Left kidney (tissue), 2 donors: ENCODE results near the gene SLC25A4. TPM values are rescaled to one million over a fixed set of nuclear protein-coding genes. Genes with fewer than 3 reads are reported as not detected.
"Not testable (repeated sequence)": the region's sequence is repeated elsewhere in the genome, so short reads cannot be mapped to it uniquely, and the experiment has no call there.

ENCODE experiments used
- DNase-seq: peaks from one replicate; pipeline ENCODE4 v3.0.0-alpha.2; 2013
- polyA plus RNA-seq: library from polyadenylated mRNA; unstranded; fragments of 120-200 nt; gene quantifications from one replicate; pipeline ENCODE4 v1.2.1, GENCODE V29; 2013; ENCODE audit not compliant: insufficient read length

The SLC25A4 gene
- polyA plus RNA-seq, 1 donor, result 37.1 TPM

DNA sequence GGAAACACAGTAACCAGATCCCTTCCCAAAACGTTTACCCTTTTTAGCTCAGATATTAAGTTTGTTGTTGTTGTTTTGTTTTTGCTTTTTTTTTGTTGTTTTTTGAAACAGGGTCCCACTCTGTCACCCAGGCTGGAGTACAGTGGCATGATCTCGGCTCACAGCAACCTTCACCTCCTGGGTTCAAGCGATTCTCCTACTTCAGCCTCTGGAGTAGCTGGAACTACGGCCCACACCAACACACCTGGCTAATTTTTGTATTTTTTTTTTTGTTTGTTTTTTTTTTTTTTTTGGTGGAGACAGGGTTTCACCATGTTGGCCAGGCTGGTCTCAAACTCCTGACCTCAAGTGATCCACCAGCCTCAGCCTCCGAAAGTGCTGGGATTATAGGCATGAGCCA lies 23.6 kb upstream of the SLC25A4 start:
- not testable (repeated sequence) for DNase-seq

DNA sequence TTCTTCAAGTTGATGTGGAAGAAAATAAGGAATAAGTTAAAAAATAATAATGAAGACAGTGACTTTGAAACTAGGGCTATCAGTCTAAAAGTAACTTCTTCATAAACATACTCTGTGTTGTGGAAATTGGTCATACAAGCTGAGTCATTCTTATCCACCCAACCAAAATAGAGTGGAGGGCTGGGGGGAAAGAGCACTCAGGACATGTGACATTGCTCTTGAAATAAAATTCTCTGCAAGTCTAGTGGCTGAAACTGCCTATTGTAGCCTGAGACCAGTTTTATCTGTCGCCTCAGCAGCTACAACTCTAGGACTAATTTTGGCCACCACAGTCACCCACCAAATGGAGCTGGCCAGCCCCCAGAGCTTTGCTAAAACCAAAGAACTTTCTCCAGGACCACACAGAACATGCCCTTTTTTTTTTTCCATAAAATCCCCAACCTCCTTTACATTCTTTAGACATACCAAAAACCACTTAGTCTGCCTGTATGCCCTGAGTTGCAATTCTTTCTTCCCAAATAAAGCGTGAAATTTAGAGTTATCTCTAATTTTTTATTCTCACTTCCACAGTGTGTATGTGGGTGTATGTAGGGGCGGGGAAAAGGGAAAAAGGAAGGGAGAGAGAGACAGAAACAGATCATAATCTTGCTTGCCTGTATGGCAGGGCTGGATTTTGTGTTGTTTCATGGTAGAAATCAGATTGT lies 23.0 kb upstream of the SLC25A4 start:
- DNase-seq, result no peak

DNA sequence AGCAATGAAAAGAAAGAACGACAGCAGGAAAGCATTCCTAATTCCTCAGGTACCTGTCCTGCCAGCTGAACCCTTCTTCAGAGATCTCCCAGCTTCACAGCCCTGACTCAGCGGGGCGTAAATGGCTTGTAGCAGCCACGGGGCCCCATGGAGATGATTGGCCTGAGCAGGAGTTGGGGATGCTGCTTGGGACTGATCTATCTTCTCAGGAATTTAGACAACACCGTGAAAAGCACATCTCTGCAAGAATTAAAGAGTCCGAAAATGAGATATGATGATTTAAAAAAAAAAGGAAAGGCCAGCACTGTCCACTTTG lies 22.5 kb upstream of the SLC25A4 start:
- no peak for DNase-seq

DNA sequence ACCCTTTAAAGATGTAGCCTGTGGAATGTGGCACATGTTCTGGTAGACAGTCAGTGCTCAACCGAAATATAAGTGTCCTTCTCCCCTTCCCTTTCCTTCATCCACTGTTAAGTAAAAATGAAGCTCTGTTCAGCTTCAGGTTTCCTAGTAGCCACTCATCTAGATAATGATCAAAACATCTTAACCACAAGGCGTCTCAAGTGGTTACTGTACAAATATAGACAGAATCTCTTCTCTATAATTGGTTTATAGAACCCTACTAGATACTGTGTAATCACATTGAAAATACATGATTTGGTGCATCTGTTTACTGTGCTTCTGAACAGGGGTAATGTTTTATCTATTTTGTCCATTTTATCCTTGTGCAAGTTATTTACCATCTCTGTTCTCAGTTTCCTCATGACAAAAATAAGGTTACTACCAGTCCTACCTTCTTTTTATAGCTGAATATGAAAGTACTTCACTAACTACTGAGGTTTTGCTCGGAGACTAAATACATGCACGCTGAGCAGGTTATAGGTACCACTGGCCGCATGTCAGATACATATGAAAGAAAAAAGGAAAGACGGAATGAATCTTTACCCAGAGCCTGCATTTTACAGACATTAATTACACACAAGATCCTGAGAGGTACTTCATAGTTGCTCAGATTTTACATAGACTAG lies 20.3 kb upstream of the SLC25A4 start:
- DNase-seq, result no peak

DNA sequence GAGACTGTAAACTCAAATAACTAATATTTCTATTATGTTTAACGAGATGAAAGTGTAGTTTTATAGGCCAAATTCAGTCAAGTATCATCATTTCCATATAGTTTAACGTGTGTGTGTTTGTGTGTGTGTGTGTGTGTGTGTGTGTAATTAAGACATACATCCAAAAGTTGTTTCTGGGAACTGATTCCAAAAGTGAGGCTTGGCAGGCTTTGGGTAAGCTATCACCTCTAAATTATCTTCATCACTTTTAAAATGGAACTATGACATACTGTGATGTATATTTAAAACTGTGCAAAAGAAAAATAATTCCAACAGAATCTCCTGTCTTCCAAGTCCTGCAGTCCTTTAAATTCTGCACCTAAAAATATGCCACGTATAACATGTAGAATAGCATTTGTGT lies 19.1 kb upstream of the SLC25A4 start:
- no peak for DNase-seq

DNA sequence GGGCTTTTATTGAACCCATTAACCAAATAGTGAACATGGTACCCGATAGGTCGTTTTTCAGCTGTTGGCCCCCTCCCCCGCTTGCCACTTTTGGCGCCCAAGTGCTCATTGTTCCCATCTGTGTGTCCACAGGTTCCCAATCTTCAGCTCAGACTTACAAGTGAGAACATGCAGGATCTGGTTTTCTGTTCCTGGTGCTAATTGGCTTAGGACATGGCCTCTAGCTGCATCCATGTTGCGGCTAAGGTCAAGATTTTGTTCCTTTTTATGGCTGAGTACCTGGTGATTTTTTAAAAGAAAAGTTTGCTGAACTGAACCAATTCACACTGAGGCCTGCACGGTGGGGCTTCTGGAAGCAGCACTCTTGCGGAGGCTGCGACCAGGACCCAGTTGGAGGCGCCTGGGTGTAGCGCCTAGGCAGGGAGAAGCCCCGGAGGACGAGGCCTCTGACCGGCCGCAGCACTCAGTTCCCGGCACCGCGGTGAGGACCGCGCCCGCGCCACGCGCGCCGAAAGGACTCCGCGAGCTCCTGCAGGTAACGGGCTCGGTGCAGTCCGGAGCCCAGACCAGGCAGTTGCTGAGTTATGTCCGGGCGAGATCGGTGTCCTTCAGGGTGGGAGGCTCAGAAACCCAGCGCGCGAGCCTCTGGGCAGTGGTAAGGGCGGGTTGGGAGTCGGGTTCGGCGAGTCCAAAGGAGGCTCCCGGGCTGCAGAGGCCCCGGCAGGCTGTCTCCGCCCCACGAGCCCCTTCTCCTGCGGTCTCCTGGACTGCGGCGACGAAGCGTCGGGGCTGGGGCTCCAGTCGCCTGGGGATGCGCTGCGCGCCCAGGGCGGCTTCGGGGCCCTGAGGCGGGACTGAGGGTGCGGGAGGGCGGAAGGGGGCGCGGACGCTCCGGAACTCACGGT lies 15.8 kb upstream of the SLC25A4 start:
- DNase-seq, result no peak

DNA sequence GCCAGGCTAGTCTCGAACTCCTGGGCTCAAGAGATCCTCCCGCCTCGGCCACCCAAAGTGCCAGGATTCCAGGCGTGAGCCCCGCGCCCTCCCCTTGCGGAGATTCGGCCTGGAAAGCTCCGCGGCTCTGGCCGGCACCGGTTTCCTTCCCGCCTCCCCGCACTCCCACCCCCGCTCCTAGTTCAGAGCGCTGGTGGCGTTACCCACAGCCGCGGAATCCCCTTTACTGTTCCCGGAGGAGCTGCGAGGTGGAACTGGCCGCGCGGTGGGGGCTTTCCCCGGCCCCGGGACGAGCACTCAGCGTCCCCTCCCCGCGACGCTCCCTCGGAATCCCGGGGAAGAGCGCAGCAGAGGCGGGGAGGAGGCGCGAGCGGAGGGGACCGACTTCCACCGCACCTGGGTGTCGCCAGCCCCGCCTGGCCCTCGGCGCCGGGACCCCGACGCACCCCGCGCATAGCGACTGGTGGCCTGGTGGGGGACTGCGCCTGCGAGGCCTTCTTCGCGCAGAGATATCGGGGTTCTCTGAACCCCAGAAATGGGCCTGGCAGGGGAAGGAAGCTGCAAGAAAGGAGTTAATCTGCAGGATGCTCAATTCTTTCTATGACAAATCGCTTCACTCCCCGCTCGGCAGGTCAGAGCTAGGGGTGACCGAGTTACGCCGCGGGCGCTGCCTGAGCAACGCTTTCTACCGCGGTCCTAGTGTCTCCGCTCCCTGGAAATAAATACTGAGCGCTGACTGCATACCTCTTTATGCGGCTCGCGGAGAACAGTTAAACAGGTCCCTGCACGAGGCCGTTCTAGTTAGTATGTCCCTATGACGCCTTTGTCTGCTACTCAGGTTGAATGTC lies 14.6 kb upstream of the SLC25A4 start:
- no peak for DNase-seq

DNA sequence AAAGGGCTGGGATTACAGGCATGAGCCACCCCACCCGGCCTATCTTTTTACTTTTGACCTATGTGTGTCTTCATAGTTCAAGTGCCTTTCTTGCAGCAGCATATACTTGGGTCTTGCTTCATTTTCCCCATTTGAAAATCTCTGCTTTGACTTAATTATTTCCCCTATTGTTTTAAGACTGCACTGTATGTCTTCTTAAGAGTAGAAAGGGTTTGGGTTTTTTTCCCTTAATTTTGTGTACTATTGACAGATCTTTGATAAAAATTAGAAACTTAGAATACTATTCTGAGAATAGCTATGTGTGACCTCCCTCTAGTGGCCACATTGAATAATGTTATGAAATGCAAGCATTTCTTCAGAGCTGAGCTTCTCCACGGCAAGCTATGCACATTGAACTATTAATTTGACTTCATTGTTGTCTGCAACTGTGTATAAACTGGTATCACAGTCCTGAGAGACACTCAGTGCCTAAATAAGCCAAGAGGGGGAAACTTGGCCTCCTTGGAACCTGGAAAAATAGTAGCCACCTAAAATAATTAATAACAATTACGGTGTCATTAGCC lies 8.7 kb upstream of the SLC25A4 start:
- no peak for DNase-seq

DNA sequence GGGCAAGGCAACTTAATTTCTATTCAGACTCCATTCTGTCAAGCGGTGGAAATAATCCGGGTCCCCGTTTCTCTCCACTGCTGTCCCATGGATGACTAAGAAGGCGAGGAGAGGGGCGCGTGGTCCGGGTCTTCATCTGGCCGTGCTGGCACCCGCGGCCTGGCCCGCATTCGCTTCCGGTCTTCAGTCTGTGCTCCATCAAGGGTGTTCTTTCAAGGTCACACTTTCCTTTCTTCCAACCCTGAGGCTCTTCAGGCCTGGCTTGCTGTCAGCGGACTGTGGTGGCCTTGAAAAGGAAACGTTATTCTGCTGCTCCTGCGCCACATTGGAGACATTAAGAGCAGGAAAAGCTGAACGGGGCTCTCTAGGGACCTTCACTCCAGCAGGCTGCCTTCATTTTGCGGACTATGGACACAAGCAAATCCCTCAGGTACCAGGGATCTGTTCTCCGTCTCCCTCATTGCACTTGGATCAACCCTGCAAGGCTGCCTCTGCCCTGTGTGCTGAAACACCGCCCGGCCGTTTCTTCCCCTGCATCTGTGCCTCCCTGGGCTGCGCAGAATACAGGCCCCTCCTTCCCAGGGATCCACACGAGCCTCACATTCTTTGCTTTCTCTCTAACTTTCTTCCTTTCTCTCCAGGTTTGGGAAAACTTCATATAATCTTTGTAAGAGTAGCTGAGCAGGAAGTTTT lies 5.7 kb upstream of the SLC25A4 start:
- DNase-seq, result no peak

DNA sequence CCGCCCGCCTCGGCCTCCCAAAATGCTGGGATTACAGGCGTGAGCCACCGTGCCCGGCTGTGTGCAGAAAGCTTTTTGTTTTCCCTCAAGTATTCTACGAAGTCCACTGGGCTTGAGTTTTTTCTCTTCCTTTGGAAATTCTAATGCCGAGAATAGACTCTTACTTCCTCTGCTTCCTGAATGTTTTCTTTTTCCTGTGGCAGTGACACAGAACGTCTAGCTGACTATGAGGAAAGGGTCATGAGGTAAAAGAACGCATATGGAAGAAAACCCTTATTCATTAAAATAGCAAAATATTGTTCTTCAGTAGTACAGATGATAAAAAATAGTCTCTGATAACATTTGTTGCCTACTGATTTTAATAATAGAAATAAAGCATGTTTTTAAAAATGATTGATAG lies 4.9 kb upstream of the SLC25A4 start:
- no peak for DNase-seq

DNA sequence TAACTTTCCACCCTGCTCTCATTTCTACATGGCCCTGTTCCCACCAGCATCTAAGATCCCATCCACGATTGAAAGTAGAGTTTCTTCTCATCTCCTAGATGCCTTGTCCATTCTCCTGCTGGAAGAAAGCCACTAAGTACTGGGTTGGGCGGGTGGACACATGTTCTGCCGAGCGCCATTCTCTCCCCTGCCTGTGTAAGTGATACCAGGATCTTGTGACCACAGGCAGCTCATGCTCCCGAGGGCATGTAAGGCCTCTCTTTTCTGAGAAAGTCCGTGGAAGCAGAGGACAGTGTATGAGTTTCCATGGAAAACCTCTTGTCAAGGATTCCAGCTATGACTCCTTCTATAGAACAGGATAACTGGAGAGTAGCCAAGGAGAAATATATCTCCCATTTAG lies 3.3 kb upstream of the SLC25A4 start:
- no peak for DNase-seq

DNA sequence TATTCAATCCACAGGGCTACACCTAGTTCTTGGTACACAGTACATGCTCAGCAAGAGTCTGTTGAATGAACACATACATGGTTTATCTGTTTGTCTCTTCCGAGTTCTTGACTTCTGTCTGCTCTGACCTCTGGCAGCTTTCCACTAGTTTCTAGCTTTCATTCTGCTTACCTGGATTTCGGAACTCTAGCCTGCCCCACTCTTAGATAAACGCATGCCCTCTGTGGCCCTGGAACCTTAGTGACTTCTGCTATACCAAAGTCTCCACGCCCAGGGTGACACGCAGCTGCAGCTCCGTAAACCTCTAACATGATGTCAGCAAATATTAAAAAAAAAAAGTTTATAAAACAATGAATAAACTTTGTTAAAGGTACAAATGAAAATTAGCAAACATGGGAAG lies 1.3 kb upstream of the SLC25A4 start:
- no peak for DNase-seq

DNA sequence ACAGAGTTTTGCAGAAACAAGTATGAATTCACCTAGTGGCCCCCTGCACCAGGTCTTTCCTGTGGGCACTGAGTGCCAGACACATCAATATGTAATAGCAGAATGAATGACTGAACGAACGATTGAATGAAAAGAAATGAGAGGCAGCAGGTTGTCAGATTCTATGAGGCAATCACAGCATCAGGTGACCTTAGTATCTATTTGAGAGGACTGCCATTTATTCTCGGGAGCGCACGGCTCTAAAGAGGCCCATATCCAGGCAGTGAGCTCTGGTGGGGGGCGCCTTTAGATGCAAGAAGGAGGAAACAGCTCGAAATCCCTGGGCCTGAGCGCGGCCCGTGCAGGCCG lies 528 bp upstream of the SLC25A4 start:
- no peak for DNase-seq

DNA sequence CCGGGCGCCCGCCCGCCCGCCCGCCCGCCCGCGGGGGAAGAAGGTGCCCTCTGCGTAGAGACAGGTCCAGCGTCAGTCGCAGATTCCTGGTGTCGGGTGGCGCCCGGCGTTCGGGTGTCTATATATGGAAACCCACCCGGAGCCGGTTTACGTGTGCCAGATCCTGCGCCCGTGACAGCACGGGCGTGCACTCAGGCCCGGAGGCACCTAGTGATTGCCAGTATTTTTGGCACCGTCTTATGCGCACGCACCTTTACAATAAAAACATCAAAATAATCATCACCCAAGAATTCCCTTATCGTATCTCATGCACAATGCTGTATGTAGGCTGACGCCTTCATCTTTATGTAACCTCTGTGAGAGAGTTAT lies 519 bp downstream of the SLC25A4 start:
- DNase-seq, result no peak

DNA sequence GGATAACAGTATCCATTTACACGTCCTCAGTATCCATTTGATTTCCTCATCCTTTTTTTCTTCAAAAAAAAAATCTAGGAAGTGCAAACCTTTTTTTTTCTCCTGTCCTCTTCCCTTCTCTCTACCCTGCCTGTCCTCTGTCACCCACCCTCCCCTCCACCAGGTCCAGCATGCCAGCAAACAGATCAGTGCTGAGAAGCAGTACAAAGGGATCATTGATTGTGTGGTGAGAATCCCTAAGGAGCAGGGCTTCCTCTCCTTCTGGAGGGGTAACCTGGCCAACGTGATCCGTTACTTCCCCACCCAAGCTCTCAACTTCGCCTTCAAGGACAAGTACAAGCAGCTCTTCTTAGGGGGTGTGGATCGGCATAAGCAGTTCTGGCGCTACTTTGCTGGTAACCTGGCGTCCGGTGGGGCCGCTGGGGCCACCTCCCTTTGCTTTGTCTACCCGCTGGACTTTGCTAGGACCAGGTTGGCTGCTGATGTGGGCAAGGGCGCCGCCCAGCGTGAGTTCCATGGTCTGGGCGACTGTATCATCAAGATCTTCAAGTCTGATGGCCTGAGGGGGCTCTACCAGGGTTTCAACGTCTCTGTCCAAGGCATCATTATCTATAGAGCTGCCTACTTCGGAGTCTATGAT lies 1.7 kb downstream of the SLC25A4 start:
- no peak for DNase-seq

DNA sequence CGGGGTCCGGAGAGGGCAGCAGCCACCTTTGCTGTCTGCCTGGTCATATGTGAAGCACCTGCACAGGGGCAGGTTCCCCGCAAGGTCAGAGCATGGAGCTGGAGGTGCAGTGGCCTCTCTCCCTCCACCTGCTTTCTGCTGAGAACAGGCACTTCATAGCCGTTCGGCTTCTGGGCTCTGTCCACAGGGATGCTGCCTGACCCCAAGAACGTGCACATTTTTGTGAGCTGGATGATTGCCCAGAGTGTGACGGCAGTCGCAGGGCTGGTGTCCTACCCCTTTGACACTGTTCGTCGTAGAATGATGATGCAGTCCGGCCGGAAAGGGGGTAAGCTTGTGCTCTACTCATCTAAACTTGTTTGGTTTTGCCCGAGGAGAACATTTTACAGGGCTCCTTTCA lies 2.5 kb downstream of the SLC25A4 start:
- DNase-seq, result no peak

DNA sequence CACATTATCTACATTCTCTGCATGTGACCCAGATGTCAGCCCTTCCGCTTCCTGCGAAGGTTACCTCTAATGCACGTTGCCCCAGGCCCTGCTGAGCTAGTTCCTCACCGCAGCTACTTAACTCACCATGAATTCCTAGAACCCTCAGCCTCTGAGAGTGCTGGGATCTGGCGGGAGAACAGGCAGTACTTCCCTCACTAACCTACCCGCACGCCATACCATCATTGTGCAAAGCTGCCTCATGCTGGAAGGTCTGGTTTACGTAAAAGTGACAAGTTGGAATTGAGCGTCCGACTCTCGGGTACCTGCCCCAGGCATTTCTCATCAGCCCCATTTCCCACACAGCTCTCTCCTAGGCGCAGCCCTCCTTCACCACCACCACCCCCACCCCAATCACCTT lies 6.3 kb downstream of the SLC25A4 start:
- DNase-seq, result no peak

DNA sequence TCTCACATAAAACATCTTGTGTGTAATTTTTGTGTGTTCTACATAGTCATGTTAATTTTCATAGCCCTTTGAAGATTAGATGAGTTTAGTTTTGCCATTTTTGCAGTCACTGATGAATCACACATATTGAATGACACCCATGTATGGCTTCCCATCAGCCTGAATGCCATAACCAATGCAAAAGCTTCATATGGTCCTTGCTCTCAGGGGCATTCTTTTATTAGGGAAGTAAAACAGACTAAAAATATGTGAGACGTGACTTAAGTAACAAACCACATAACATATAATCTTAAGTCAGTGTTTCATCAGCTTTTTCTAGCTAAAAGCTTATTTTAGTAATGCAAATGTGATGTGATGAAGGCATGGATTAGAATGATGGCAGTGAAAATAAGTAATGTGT lies 8.2 kb downstream of the SLC25A4 start:
- DNase-seq, result no peak

DNA sequence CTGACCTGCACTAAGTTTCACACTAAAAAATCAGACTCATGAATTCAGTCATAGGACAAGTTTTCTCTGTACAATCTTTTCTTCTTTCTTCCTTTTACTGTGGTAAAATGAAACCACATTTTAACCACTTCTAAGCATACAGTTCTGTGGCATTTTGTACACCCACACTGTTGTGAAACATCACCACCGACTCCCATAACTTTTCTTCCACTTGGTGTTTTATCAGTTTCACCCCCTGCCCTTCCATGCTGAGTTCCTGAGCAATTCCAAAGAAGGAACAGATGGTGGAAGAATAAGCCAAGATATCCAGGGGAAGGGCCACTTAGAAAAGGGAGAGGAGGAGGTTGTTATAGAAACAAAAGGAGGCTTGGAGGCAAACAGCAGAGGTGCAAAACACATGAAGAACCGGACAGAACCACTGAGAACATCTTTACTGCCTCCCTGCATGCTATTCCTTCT lies 22.6 kb downstream of the SLC25A4 start:
- no peak for DNase-seq

DNA sequence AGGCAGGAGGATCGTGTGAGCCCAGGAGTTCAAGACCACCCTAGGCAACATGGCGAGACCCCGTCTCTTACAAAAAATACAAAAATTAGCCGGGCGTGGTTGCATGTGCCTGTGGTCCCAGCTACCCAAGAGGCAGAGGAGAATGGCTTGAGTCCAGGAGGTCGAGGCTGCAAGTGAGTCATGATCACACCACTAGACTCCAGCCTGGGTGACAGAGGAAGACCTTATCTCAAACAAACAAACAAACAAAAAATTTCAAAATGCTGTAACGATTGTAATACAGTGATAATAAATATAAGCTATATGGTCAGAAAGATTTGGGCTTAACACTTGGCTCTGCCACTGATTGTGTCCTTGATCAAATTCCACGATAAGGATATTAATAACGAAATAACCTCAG lies 24.2 kb downstream of the SLC25A4 start:
- DNase-seq, result no peak
